ENCODE results near the gene SPOCK1.

Gene SPOCK1

GRCh38 chr5:137096149-137097103, 402.7 kb downstream of the SPOCK1 start:
- FAIRE-seq: no peak

- FAIRE-seq: no peak
Observed at GRCh38 chr5:137095597-137095996, 403.5 kb downstream of the SPOCK1 start.

DNA sequence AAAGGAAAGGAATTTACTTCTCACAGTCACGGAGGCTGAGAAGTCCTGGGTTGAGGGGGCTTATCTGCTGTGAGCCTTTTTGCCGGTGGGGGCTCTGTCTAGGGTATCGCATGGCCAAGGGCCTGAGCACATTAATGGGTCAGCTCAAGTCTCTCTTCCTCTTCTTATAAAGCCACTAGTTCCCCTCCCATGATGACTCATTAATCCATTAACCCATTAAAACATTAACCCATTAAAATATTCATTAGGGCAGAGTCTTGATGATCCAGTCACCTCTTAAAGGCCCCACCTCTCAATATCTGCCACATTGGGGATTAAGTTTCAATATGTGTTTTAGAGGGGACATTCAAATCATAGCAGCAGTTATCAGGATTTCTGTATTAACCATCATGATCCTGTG, 406.3 kb downstream of the SPOCK1 start:
- no peak for FAIRE-seq

- FAIRE-seq: no peak
Observed at GRCh38 chr5:137091472-137091871, 407.7 kb downstream of the SPOCK1 start.

DNA sequence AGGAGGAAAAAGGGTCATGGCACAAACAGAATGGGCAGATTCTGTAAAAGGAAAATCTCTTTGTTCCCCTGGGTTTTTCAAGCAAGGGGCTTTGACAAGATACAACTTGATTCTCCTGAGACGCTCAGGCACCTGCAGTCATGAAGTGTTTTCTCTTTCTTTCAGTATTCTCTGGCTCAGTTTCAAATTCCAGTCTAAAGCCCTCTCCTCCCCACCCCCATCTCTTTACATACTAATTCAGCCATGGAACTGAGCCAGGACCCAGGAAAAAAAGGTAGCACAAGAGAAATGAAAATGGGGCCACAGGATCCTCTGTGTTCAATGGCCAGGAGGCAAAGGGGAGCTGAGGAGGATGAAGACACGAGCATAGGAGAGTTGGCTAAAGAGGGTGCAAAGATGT, 408.4 kb downstream of the SPOCK1 start:
- no peak for FAIRE-seq

DNA sequence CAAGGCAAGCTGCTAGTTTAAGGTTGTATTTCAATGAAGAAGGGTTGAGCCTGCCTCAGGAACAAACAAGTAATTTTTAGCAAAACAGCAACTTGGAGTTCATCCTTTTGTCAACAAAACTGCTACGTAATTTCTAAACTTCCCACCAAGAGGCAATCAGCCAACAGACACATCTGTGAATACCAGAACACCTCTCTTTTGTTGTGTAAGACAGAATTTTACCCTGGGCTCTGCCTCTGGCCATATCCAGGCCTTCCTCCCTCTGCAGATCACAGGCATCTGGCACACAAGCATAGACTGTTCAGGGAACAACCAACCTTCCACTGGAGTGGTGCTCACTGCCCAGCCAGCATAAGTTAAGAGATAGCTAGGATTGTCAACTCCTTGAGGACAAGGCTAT, 409.0 kb downstream of the SPOCK1 start:
- FAIRE-seq: no peak

GRCh38 chr5:137088175-137088574, 411.0 kb downstream of the SPOCK1 start:
- no peak for FAIRE-seq

DNA sequence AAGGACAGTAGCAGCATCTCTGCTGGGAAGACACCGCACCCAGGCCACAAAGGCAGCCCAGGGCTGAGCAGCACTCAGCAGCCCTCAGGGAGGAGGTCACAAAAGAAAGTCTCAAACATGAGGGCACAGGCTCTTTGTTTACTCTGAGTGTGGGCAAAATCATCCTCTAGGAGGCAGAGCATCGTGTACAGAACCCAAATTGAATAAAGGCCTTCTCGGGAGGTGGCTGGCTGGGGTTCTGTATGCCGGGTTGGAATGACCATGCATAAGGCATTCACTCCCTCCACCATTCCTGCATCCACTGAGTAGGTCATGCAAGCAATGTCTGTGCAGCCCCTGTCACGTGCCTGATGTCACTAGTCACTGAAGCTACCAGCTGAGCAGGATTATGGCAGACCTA, 412.8 kb downstream of the SPOCK1 start:
- no peak for FAIRE-seq

- no peak for FAIRE-seq
Observed at GRCh38 chr5:137085206-137085605, 413.9 kb downstream of the SPOCK1 start.

DNA sequence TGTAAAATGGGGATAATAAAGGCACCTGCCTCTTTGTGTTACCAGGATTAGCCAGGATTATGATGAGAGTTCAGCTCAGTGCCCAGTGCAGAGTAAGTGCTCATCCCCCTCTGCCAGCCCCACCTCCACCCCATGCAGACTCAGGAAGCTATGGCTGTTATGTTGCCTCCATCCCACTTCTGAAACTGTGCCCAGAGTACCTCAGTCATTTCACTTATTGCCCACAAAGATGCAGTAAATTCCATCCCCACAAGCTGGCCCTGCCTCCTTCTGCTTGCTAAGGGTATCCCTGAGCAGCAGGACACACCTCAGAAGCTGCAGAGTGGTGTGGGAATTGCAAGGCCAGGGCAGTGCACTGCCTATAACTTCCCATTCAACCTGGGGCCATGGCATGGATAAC, 415.1 kb downstream of the SPOCK1 start:
- FAIRE-seq: no peak

DNA sequence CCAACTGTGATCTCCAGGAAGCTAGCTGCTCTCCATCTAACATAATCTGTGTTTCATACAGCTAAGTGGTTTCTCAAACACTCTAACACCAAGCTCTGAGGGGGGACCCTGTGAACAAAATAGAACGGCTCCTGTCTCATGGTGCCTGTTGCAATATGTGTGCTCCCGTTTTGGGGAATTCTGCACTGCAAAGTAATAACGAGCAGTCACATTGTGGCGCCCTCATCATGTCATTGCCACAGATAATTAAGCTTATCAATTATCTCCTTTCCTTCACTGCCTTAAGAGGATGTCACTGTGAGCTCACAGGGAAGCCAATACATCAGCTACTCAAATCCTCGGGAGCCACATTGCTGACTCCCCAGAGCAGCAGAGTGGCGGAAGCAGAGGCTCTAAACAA, 416.2 kb downstream of the SPOCK1 start:
- FAIRE-seq: no peak

- no peak for FAIRE-seq
Observed at GRCh38 chr5:137078171-137078665, 420.9 kb downstream of the SPOCK1 start.

DNA sequence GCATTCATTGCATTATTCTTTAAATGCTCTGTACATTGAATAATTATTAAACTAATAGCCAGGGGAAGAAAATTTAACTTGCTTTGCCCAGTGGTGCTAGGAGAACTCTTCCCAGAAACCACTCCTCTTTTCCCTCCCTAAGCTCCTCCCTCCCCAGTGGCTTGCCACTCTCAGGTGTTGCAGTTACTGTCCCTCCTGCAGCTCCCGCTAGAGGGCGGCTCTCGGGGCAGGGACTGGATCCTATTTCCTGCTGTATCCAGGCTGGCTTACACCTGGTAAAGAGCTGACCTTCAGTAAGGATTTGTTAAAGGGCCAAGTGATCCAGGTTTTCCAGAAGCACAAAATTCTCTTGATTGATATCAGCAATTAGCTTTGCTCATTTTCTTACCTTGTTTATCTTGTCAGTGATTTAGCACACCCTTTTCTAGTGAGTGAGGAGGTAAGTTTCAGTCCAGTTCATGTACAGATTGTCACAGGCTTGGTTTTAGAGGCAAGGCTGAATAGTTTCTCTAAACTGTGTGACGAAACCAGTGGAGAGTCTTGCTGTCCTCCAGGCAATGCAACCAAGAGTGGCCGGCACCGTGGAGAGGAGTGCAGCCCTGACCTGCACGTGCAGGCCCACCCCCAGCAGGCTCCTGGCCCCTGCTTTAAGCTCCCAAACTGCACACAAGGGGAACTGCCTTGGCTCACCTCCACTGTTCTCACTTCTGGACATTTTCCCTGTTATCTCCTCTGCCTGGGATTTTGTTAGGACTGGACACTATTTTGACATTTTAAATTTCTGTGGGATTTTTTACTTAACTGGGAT, 423.8 kb downstream of the SPOCK1 start:
- no peak for FAIRE-seq

GRCh38 chr5:137073189-137073588, 425.9 kb downstream of the SPOCK1 start:
- FAIRE-seq: no peak

- no peak for FAIRE-seq
Observed at GRCh38 chr5:137072361-137073115, 426.6 kb downstream of the SPOCK1 start.

DNA sequence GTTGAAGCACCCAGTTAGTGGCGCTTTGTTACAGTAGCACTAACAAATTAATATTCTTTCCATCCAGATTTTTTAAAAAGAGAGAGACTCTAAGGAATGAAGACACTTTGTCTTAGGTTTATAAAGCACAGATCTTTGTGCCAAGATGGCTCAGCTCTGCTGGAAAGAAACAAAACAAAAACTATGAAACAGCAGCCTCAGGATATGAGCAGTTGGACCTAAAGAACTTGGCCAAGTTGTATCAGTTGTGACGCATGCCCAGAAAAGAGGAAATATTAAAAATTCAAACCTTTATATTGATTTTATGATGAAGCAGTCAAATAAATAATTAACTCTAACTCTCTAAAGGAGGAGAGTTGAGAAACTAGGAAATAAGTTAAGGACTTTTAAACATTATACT, 427.2 kb downstream of the SPOCK1 start:
- FAIRE-seq: no peak

GRCh38 chr5:137071526-137071925, 427.6 kb downstream of the SPOCK1 start:
- FAIRE-seq: no peak

- no peak for FAIRE-seq
Observed at GRCh38 chr5:137070521-137070920, 428.6 kb downstream of the SPOCK1 start.

DNA sequence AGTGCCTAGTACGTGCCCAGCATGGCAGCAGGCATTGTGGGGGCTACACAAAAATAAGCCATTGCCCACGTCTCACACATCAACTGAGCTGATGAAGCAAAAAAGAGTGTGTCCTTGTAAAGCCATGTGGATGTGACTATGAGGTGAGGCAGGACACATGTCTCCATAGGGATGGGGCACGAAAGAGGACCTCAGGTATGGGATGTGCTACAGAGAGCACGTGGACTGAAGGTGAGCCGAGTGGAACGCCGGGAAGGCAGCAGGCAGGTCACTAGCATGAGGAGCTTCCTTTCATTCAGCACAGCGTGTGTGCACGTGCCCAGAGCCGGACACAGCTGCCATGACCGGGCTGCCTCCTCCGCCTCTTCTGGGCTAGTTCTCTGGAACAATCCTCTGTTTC, 429.8 kb downstream of the SPOCK1 start:
- FAIRE-seq: no peak

- FAIRE-seq: no peak
Observed at GRCh38 chr5:137061382-137061781, 437.7 kb downstream of the SPOCK1 start.

DNA sequence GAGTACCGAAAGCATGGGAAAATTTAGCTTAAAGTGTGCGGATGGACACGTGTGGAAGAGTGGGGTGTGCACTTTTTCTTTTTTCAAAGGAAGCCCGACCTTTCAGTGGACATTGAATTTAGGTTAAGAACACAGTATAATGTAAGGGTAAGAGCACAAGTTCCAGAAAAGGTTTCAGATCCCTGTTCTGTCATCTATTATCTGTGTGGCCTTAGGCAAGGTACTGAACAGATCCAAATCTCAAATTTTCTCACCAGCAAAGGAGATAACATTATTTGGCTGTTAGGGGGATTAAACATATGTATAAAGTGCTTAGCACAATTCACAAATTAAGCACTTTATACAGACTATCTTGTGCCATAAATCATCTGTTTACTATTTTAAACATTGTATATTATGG, 441.0 kb downstream of the SPOCK1 start:
- no peak for FAIRE-seq

DNA sequence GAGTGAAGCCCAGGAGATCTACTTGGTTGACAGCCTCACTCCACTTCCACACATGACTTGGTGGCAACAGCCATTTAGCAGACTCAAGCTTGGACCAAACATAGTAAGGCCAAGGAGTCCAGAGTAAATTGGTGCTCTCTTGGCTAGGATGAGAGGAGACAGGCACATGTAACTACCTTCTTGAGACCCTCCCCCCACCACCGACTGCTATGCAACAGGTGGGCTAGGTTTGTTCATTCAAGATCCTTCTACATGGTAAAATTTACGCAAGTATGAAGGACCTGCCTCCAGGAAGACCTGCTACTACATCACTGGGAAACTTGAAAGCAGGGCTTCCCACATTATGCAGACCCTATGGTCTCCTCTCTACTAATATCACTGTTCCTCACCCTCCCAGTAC, 442.4 kb downstream of the SPOCK1 start:
- no peak for FAIRE-seq

Measured in colon (tissue), 2 donors.